IPS DF 4.7 (cell line): Measurements from ENCODE around the gene SLA2.
A peak's percentile ranks its signal among the peaks of the same experiment; 100 is the strongest.
"Not testable (repeated sequence)": the region's sequence is repeated elsewhere in the genome, so short reads cannot be mapped to it uniquely, and the experiment has no call there.

Experiments
- DNase-seq: peaks from one replicate; pipeline ENCODE4 v3.0.0-alpha.2; 2013; ENCODE audit warnings: low spot score; ENCODE audit errors: extremely low read depth

Gene SLA2

GRCh38 chr20:36645998-36646397 is at the start of gene SLA2:
Gene SLA2, minus strand, starts transcription at chr20:36646196. Its CDS starts 4,861 bp downstream, at chr20:36641335.
- DNase-seq: no peak

- DNase-seq: not testable (repeated sequence)
Observed at GRCh38 chr20:36695467-36695866, 49.5 kb upstream of the SLA2 start.

- no peak for DNase-seq
Observed at GRCh38 chr20:36688630-36689029, 42.6 kb upstream of the SLA2 start.

GRCh38 chr20:36687850-36688249 is 41.9 kb upstream of the SLA2 start:
- DNase-seq: no peak

GRCh38 chr20:36686944-36687343 is 40.9 kb upstream of the SLA2 start:
- no peak for DNase-seq

- DNase-seq: no peak
Observed at GRCh38 chr20:36686504-36686903, 40.5 kb upstream of the SLA2 start.

- no peak for DNase-seq
Observed at GRCh38 chr20:36684747-36685146, 38.8 kb upstream of the SLA2 start.

GRCh38 chr20:36682311-36682710 is 36.3 kb upstream of the SLA2 start:
- no peak for DNase-seq

GRCh38 chr20:36677422-36677771 is 31.4 kb upstream of the SLA2 start:
- no peak for DNase-seq

- DNase-seq: peak; percentile 80
Observed at GRCh38 chr20:36676701-36677421, 30.9 kb upstream of the SLA2 start.

- not testable (repeated sequence) for DNase-seq
Observed at GRCh38 chr20:36675545-36675944, 29.5 kb upstream of the SLA2 start.

- DNase-seq: no peak
Observed at GRCh38 chr20:36672991-36673390, 27.0 kb upstream of the SLA2 start.

- DNase-seq: no peak
Observed at GRCh38 chr20:36670665-36671357, 24.8 kb upstream of the SLA2 start.

GRCh38 chr20:36666181-36666740 is 20.3 kb upstream of the SLA2 start:
- no peak for DNase-seq

GRCh38 chr20:36663031-36663430 is 17.0 kb upstream of the SLA2 start:
- no peak for DNase-seq

- DNase-seq: no peak
Observed at GRCh38 chr20:36658300-36658699, 12.3 kb upstream of the SLA2 start.

GRCh38 chr20:36656733-36657132 is 10.7 kb upstream of the SLA2 start:
- no peak for DNase-seq

GRCh38 chr20:36655004-36655403 is 9.0 kb upstream of the SLA2 start:
- DNase-seq: no peak

- no peak for DNase-seq
Observed at GRCh38 chr20:36654506-36654905, 8.5 kb upstream of the SLA2 start.

- DNase-seq: no peak
Observed at GRCh38 chr20:36653456-36653855, 7.5 kb upstream of the SLA2 start.

- DNase-seq: no peak
Observed at GRCh38 chr20:36647196-36648121, 1.5 kb upstream of the SLA2 start.

- no peak for DNase-seq
Observed at GRCh38 chr20:36646678-36647077, 682 bp upstream of the SLA2 start.
